Stimulated activated CD8-positive, alpha-beta memory T cell treated with anti-CD3 and anti-CD28 coated beads, Interleukin-7, amount 100 ng/mL, for 1 hour (primary cell): Measurements from ENCODE around the gene TMUB2.
"Not testable (repeated sequence)": the region's sequence is repeated elsewhere in the genome, so short reads cannot be mapped to it uniquely, and the experiment has no call there.

ENCODE experiments used
- DNase-seq, 2 donors: peaks; one replicate each; pipeline ENCODE4 v3.0.0-alpha.2; 2020; ENCODE audit warnings: low read depth in 2 of 2

TMUB2 gene

GRCh38 chr17:44186307-44187130 lies at the start of gene TMUB2:
TMUB2 (plus strand) TSS chr17:44186972; CDS start chr17:44187709, 737 bp downstream.
- peak; percentile 99 for DNase-seq

GRCh38 chr17:44137891-44138709 lies 48.7 kb upstream of the TMUB2 start:
- DNase-seq, result no peak

- DNase-seq, result not testable (repeated sequence)
Measured at GRCh38 chr17:44143921-44144320, 42.9 kb upstream of the TMUB2 start.

- no peak for DNase-seq
Measured at GRCh38 chr17:44144966-44145739, 41.6 kb upstream of the TMUB2 start.

GRCh38 chr17:44146375-44147346 lies 40.1 kb upstream of the TMUB2 start:
- DNase-seq, result no peak

GRCh38 chr17:44147812-44148211 lies 39.0 kb upstream of the TMUB2 start:
- DNase-seq, result no peak

- DNase-seq, result not testable (repeated sequence)
Measured at GRCh38 chr17:44149066-44149465, 37.7 kb upstream of the TMUB2 start.

GRCh38 chr17:44149750-44150329 lies 36.9 kb upstream of the TMUB2 start:
- no peak for DNase-seq

GRCh38 chr17:44152875-44153274 lies 33.9 kb upstream of the TMUB2 start:
- no peak for DNase-seq

- no peak for DNase-seq
Measured at GRCh38 chr17:44155488-44155887, 31.3 kb upstream of the TMUB2 start.

- no peak for DNase-seq
Measured at GRCh38 chr17:44159519-44160210, 27.1 kb upstream of the TMUB2 start.

- no peak for DNase-seq
Measured at GRCh38 chr17:44164476-44164875, 22.3 kb upstream of the TMUB2 start.

GRCh38 chr17:44167181-44167861 lies 19.5 kb upstream of the TMUB2 start:
- DNase-seq, result no peak

GRCh38 chr17:44170135-44170498 lies 16.7 kb upstream of the TMUB2 start:
- no peak for DNase-seq

- no peak for DNase-seq
Measured at GRCh38 chr17:44170499-44171201, 16.1 kb upstream of the TMUB2 start, which contains the start of gene ASB16. ASB16 (plus strand) TSS chr17:44170704; CDS start chr17:44170790, 86 bp downstream.

- DNase-seq, result no peak
Measured at GRCh38 chr17:44171931-44172455, 14.8 kb upstream of the TMUB2 start.

- no peak for DNase-seq
Measured at GRCh38 chr17:44174427-44174826, 12.3 kb upstream of the TMUB2 start.

- DNase-seq, result no peak
Measured at GRCh38 chr17:44176257-44176656, 10.5 kb upstream of the TMUB2 start.
